BJ (cell line): ENCODE results near the gene HPD. TPM values are rescaled to one million over a fixed set of nuclear protein-coding genes. Genes with fewer than 3 reads are reported as not detected.

ENCODE experiments used
- CTCF ChIA-PET: fragments of 350-600 bp; formaldehyde crosslinking; extraction: SDS; loops from one replicate; lab custom pipeline; 2021; ENCODE audit warnings: antibody characterized with exemption, inconsistent platforms; lab: Yijun Ruan, JAX
- POLR2A ChIA-PET: fragments of 300-600 bp; sonication (Branson Sonifier 250); formaldehyde crosslinking; extraction: SDS; loops from one replicate; lab custom pipeline; 2021; ENCODE audit warnings: antibody characterized with exemption; lab: Charles Lee
- DNase-seq: peaks from one replicate; pipeline ENCODE4 v3.0.0-alpha.2; 2011; ENCODE audit warnings: low read depth
- H3K27me3 ChIP-seq: 2 replicates; pipeline ENCODE4 v1.6.0; 2011; ENCODE audit warnings: low read length; ENCODE audit not compliant: control insufficient read depth, insufficient read depth
- H3K36me3 ChIP-seq: 2 replicates; pipeline ENCODE4 v1.5.1; 2011; ENCODE audit warnings: low read length; ENCODE audit not compliant: control insufficient read depth, insufficient read depth
- H3K4me3 ChIP-seq: 2 replicates; pipeline ENCODE4 v1.5.1; 2011; ENCODE audit warnings: low read depth, mild to moderate bottlenecking, control low read depth, low read length
- CTCF ChIP-seq: IDR thresholded peaks from 2 replicates; pipeline ENCODE4 v1.5.1; 2011; ENCODE audit warnings: low read depth, mild to moderate bottlenecking, control low read depth, inconsistent platforms, low read length, moderate library complexity; ENCODE audit not compliant: insufficient read depth
- polyA plus RNA-seq: library from polyadenylated mRNA; depleted of rRNA; stranded (reverse); fragments of >200 nt; gene quantifications from 2 replicates; pipeline ENCODE4 v1.2.3, GENCODE V29; 2011

The HPD gene
- polyA plus RNA-seq, 1 experiment = not detected

GRCh38 chr12:121828826-121829225 is 29.8 kb downstream of the HPD start:
- H3K36me3 ChIP-seq = peaks cover 47% of the 10 kb centered on the region
- no peak overlapping the region for H3K4me3 ChIP-seq
- DNase-seq = no peak
- H3K27me3 ChIP-seq = no peaks in the 10 kb centered on the region
- no peak for TF ChIP-seq CTCF
- POLR2A ChIA-PET = no interaction called here
- CTCF ChIA-PET = interaction anchor here (2.3 to 4.7 kb wide), 2 partner anchors 9 to 17 kb away, joined by 14 to 26 read pairs; no protein-coding TSS in a partner anchor

DNA sequence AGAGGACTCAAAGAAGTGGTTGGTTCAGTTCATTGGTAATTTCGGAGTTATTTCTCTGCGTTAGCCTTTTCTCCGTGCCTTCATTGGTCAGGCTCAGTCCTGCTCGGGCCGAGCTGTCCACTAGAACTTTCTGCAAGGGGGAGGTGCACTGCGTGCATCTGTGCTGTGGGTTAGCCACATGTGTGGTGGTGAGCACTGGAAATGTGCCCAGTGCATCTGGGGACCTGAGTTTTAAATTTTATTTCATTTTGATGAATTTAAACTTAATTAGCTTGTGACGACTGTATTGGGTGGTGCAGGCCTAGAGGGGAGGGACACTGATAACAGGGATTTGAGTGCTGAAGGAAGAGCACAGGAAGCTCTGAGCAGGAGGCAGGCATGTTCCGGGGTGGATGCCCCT is 30.4 kb downstream of the HPD start:
- Histone ChIP-seq H3K4me3 (no peak overlapping the region), H3K36me3 (peaks cover 52% of the 10 kb centered on the region), H3K27me3 (no peaks in the 10 kb centered on the region)
- TF ChIP-seq CTCF = no peak
- no peak for DNase-seq
- ChIA-PET POLR2A (no interaction called here), CTCF (interaction anchor here (1.2 to 4.7 kb wide), 3 partner anchors 10 to 33 kb away, joined by 6 to 26 read pairs (median 14); no protein-coding TSS in a partner anchor)

DNA sequence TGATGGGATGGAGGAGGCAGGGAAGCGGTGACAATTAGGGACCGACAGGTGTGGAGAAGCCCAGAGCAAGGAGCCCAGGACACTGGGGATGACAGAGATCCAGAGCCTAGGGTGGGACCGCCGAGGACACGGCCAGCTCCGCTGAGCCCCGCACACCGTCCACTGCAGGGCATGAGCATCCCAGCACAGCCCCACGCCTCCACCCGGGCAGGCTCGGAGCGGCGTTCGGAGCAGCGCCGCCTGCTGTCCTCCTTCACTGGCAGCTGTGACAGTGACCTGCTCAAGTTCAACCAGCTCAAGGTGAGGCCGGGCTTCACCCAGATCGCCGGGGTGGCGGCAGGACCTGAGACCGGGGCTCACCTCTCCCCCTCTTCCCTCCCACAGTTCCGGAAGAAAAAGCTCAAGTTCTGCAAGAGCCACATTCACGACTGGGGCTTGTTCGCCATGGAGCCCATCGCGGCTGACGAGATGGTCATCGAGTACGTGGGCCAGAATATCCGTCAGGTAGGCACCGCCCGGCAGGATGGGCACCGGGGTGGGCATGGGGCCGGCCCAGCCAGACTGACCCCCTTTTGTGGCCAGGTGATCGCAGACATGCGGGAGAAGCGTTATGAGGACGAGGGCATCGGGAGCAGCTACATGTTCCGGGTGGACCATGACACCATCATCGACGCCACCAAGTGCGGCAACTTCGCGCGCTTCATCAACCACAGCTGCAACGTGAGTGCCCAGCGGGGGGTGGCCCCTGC is 31.1 kb downstream of the HPD start:
- no peaks in the 10 kb centered on the region for H3K27me3 ChIP-seq
- CTCF ChIA-PET = interaction anchor here (1.2 to 4.7 kb wide), 4 partner anchors 10 to 33 kb away, joined by 6 to 26 read pairs (median 18); partner anchors contain the start of gene RHOF

DNA sequence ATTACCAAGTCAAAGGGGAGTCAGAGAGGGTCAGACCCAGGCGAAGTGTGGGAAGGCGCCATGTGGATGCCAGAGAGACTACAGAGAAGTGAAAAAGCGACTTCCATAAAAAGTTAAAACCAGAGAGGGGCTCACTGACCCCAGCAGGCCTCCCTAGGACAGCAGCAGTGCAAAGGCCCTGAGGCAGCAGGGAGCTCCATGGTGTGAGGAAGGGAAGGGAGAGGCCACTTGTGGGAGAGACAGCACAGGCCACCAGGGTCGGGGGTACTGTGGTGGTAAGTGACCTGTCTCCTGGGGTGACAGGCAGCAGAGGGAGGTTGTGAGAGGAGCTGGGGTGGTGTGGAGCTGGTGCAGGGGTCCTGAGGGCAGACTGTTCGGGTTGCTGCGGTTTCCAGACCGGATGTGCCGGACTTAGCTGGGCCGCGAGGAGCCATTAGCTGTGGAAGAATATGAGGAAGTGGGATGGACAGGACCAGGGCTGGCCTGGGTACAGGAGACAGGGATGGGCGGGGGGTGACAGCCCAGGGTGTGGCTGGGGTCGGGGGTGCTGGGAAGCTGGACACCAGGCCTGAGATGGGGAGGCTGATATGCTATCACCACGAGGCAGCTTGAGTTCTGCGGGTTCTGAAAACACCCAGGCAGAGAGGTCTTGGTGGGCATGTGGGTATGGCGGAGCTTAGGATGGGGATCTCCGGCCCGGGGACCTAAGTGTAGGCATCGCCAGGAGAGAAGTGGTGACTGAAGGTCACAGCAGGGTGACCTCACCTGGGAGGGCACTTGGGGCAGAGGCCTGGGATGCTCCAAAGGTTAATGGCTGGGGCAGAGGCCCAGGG is 32.1 kb downstream of the HPD start:
- ChIA-PET CTCF (interaction anchor here (2.3 to 4.7 kb wide), 3 partner anchors 11 to 32 kb away, joined by 14 to 26 read pairs (median 23); partner anchors contain the start of gene RHOF), POLR2A (no interaction called here)
- Histone ChIP-seq H3K4me3 (no peak overlapping the region), H3K36me3 (peaks cover 56% of the 10 kb centered on the region), H3K27me3 (no peaks in the 10 kb centered on the region)
- no peak for TF ChIP-seq CTCF
- DNase-seq = no peak

More for the DNA sequence above, 31.1 kb downstream of the HPD start:
- POLR2A ChIA-PET = no interaction called here
- no peak for DNase-seq
- no peak for TF ChIP-seq CTCF
- H3K36me3 ChIP-seq = peaks cover 55% of the 10 kb centered on the region
- no peak overlapping the region for H3K4me3 ChIP-seq
